GM20000 (cell line): ENCODE results near the gene NRN1L.

Source experiments
- DNase-seq: peaks from one replicate; pipeline ENCODE4 v3.0.0; 2012; ENCODE audit warnings: low spot score
- CTCF ChIP-seq: IDR thresholded peaks from 2 replicates; pipeline ENCODE4 v1.5.1; 2012; ENCODE audit warnings: mild to moderate bottlenecking, control low read depth; ENCODE audit errors: extremely low read depth, missing control alignments

Gene NRN1L

GRCh38 chr16:67872131-67872630 is 12.5 kb upstream of the NRN1L start:
- DNase-seq, result no peak
- no peak for TF ChIP-seq CTCF

- DNase-seq, result peak; percentile 96
- no peak for TF ChIP-seq CTCF
Measured at GRCh38 chr16:67872631-67873434, 11.9 kb upstream of the NRN1L start, which contains the start of gene EDC4. Gene EDC4, plus strand, starts transcription at chr16:67873052. Its CDS starts 210 bp downstream, at chr16:67873262.

GRCh38 chr16:67873435-67874370 is 11.0 kb upstream of the NRN1L start:
- TF ChIP-seq CTCF, result no peak
- peak; percentile 50 for DNase-seq

- no peak for TF ChIP-seq CTCF
Measured at GRCh38 chr16:67874372-67874771, 10.3 kb upstream of the NRN1L start.

GRCh38 chr16:67877064-67877463 is 7.6 kb upstream of the NRN1L start:
- no peak for DNase-seq
- no peak for TF ChIP-seq CTCF

More at GRCh38 chr16:67874372-67874771, 10.3 kb upstream of the NRN1L start:
- DNase-seq, result no peak

- no peak for TF ChIP-seq CTCF
- DNase-seq, result no peak
Measured at GRCh38 chr16:67878232-67878631, 6.5 kb upstream of the NRN1L start.
